22Rv1 (cell line): ENCODE data around the gene TAS1R1.
A peak's percentile ranks its signal among the peaks of the same experiment; 100 is the strongest.

Source experiments
- H3K27ac ChIP-seq: fragments of 450-650 bp; 2 replicates; pipeline ENCODE4 v1.5.1; 2017
- CTCF ChIP-seq: fragments of 450-650 bp; IDR thresholded peaks from 2 replicates; pipeline ENCODE4 v1.5.1; 2017; ENCODE audit warnings: mild to moderate bottlenecking
- ZFX ChIP-seq: fragments of 450-650 bp; IDR thresholded peaks from 2 replicates; pipeline ENCODE4 v1.6.1; 2017; ENCODE audit warnings: antibody characterized with exemption, borderline replicate concordance

Gene TAS1R1

GRCh38 chr1:6519935-6520671 lies 35.0 kb upstream of the TAS1R1 start:
- TF ChIP-seq CTCF: no peak
- no peak for TF ChIP-seq ZFX
- no peak overlapping the region for H3K27ac ChIP-seq

GRCh38 chr1:6521536-6521935 lies 33.6 kb upstream of the TAS1R1 start:
- TF ChIP-seq ZFX: no peak
- no peak overlapping the region for H3K27ac ChIP-seq

GRCh38 chr1:6523566-6523965 lies 31.5 kb upstream of the TAS1R1 start:
- no peak for TF ChIP-seq ZFX
- peak; percentile 76 for TF ChIP-seq CTCF
- H3K27ac ChIP-seq: no peak overlapping the region

GRCh38 chr1:6526316-6526715 lies 28.8 kb upstream of the TAS1R1 start:
- no peak overlapping the region for H3K27ac ChIP-seq
- no peak for TF ChIP-seq CTCF
- TF ChIP-seq ZFX: no peak

GRCh38 chr1:6528492-6528891 lies 26.6 kb upstream of the TAS1R1 start:
- no peak overlapping the region for H3K27ac ChIP-seq
- TF ChIP-seq CTCF: no peak

- H3K27ac ChIP-seq: no peak overlapping the region
- TF ChIP-seq CTCF (no peak), ZFX (no peak)
These were observed 24.5 kb upstream of the TAS1R1 start for GRCh38 chr1:6530504-6531160.

GRCh38 chr1:6531996-6532395 lies 23.1 kb upstream of the TAS1R1 start:
- no peak overlapping the region for H3K27ac ChIP-seq
- no peak for TF ChIP-seq CTCF
- no peak for TF ChIP-seq ZFX
